Measurements from ENCODE around the gene SLC26A8.
"Not testable (repeated sequence)": the region's sequence is repeated elsewhere in the genome, so short reads cannot be mapped to it uniquely, and the experiment has no call there.

The SLC26A8 gene

DNA sequence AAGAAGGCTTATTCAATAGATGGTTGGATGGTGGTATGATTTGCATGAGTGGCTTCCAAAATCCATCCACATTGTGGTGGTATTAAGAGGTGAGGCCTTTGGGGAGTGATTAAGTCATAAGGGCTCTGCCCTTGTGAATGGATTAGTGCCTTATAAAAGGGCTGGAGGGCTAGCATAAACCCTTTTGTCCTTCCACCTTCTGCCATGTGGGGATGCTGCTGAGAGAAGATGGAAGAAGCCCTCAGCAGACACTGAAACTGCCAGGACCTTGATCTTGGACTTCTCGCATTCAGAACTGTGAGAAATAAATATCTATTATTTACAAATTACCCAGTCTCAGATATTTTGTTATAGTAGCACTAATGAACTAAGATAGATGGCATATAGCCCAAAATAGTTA lies 75.7 kb downstream of the SLC26A8 start:
- no peak for DNase-seq (ENCODE audit: low read depth)
- TF ChIP-seq, protein P1, sequence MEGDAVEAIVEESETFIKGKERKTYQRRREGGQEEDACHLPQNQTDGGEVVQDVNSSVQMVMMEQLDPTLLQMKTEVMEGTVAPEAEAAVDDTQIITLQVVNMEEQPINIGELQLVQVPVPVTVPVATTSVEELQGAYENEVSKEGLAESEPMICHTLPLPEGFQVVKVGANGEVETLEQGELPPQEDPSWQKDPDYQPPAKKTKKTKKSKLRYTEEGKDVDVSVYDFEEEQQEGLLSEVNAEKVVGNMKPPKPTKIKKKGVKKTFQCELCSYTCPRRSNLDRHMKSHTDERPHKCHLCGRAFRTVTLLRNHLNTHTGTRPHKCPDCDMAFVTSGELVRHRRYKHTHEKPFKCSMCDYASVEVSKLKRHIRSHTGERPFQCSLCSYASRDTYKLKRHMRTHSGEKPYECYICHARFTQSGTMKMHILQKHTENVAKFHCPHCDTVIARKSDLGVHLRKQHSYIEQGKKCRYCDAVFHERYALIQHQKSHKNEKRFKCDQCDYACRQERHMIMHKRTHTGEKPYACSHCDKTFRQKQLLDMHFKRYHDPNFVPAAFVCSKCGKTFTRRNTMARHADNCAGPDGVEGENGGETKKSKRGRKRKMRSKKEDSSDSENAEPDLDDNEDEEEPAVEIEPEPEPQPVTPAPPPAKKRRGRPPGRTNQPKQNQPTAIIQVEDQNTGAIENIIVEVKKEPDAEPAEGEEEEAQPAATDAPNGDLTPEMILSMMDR (IDR thresholded peaks at IDR 0.05; ENCODE audit: low read depth, low read length, missing control alignments) = peak; percentile 33
- no peak overlapping the region for H3K4me3 ChIP-seq (ENCODE audit: low read depth, low read length)
- in situ Hi-C loops (cut with HindIII; ENCODE audit: low sequenced_read_pairs) = no loop called here

DNA sequence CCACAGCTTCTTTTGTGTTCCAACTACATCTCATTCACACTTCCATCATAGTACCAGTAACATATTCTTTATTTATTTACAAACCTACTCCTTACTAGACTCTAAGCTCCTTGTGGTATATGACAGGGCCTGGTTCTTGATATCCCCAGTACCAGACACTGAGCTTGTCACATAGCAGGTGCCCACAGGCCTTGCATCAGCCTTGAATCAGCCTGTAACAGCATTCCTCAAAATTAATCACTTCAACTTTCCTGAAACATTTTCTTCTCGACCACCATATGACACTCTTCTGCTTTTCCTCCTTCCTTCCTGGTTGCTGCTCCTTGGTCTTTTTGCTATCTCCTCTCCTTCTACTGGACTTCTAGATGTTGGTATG lies 78.8 kb downstream of the SLC26A8 start:
- no peak for DNase-seq (ENCODE audit: low read depth)
- H3K4me3 ChIP-seq (ENCODE audit: low read depth, low read length) = no peak overlapping the region
- in situ Hi-C loops (cut with HindIII; ENCODE audit: low sequenced_read_pairs) = no loop called here
- TF ChIP-seq, protein P1 (IDR thresholded peaks at IDR 0.05; ENCODE audit: low read depth, low read length, missing control alignments) = no peak

DNA sequence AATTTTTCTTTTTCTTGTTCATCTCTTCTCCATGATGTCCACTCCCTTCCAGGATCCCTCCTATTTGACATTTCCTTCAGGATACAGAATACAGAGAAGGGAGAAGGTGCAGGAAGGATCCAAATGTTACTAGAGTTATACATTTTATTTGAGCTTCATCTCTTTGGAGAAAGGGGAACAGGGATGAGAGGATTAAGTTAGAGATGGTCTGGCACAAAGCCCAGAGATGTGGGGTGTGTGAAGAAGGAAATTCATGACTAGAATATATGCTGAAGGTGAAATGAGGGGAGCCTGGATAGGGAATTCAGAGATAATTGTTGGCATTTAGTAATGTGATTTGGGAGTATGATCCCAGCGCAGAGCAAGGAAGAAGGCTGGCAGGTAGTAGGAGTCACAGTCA lies 81.1 kb downstream of the SLC26A8 start:
- H3K4me3 ChIP-seq (ENCODE audit: low read depth, low read length) = no peak overlapping the region
- in situ Hi-C loops (cut with HindIII; ENCODE audit: low sequenced_read_pairs) = no loop called here
- DNase-seq (ENCODE audit: low read depth) = no peak
- TF ChIP-seq, protein P1 (IDR thresholded peaks at IDR 0.05; ENCODE audit: low read depth, low read length, missing control alignments) = no peak

DNA sequence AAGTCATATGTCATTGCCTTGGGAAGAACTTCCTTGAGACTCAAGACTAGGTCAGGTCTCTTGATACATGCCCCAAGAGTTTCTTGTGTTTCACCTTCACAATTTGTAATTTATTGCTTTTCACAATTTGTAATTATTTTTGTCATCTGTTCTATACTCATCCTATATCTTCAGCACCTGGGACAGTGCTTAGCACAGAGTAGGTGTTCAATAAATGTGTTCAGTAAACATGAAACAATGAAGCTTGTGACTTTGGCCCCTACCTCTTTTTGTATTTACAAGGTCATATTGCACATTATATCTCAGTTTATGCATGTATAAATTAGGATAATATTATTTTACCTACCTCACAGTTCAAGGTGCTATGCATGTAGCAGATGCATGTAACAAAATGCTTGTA lies 82.1 kb downstream of the SLC26A8 start:
- in situ Hi-C loops (cut with HindIII; ENCODE audit: low sequenced_read_pairs) = no loop called here

DNA sequence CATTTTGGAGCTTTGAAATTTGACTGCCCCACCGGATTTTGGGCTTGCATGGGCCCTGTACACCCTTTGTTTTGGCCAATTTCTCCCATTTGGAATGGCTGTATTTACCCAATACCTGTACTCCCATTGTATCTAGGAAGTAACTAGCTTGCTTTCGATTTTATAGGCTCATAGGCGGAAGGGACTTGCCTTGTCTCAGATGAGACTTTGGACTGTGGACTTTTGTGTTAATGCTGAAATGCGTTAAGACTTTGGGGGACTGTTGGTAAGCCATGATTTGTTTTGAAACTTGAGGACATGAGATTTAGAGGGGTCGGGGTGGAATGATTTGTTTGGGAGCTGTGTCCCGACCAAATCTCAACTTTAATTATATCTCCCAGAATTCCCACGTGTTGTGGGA lies 83.3 kb downstream of the SLC26A8 start:
- H3K4me3 ChIP-seq (ENCODE audit: low read depth, low read length); DNase-seq (ENCODE audit: low read depth); in situ Hi-C loops (cut with HindIII; ENCODE audit: low sequenced_read_pairs): not testable (repeated sequence)

More for the DNA sequence above, 82.1 kb downstream of the SLC26A8 start:
- no peak overlapping the region for H3K4me3 ChIP-seq (ENCODE audit: low read depth, low read length)
- TF ChIP-seq, protein P1 (IDR thresholded peaks at IDR 0.05; ENCODE audit: low read depth, low read length, missing control alignments) = no peak
- DNase-seq (ENCODE audit: low read depth) = no peak

DNA sequence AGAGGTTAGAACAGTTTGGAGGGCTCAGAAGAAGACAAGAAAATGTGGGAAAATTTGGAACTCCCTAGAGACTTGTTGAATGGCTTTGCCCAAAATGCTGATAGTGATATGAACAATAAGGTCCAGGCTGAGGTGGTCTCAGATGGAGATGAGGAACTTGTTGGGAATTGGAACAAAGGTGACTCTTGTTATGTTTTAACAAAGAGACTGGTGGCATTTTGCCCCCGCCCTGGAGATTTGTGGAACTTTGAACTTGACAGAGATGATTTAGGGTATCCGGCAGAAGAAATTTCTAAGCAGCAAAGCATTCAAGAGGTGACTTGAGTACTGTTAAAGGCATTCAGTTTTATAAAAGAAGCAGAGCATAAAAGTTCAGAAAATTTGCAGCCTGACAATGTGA lies 84.4 kb downstream of the SLC26A8 start:
- H3K4me3 ChIP-seq (ENCODE audit: low read depth, low read length); DNase-seq (ENCODE audit: low read depth); in situ Hi-C loops (cut with HindIII; ENCODE audit: low sequenced_read_pairs): not testable (repeated sequence)

DNA sequence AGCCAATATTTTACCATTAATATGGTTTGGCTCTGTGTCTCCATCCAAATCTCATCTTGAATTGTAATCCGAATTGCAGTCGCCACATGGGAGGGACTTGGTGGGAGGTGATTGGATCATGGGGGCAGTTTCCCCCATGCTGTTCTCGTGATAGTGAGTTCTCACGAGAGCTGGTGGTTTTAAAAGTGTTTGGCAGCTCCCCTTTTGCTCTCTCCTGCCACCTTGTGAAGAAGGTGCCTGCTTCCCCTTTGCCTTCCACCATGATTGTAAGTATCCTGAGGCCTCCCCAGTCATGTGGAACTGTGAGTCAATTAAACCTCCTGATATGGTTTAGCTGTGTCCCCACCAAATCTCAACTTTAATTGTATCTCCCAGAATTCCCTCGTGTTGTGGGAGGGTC lies 85.2 kb downstream of the SLC26A8 start:
- in situ Hi-C loops (cut with HindIII; ENCODE audit: low sequenced_read_pairs); DNase-seq (ENCODE audit: low read depth); H3K4me3 ChIP-seq (ENCODE audit: low read depth, low read length): not testable (repeated sequence)

DNA sequence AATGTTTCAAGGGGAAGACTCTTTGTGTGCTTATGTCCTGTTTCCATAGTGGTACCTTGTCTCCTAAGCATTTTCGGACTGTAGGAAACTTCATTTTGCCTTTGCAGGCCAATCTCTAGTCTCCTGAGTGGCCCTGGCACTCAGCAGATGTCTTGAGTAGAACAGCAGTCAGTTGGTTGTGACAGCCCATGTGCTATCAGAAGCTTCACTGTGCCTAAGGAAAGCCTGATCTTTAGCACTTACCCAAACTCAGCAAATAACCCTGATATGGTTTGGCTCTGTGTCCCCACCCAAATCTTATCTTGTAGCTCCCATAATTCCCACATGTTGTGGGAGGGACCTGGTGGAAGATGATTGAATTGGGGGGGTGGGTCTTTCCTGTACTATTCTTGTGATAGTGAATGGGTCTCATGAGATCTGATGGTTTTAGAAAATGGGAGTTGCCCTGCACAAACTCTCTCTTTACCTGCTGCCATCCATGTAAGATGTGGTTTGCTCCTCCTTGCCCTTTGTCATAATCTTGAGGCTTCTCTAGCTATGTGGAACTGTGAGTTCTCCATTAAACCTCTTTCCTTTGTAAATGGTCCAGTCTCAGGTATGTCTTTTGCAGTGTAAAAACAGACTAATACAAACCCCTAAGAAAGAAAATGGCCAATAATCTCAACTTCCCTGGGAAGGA lies 87.6 kb downstream of the SLC26A8 start:
- DNase-seq (ENCODE audit: low read depth) = no peak
- TF ChIP-seq, protein P1 (IDR thresholded peaks at IDR 0.05; ENCODE audit: low read depth, low read length, missing control alignments) = no peak
- H3K4me3 ChIP-seq (ENCODE audit: low read depth, low read length) = no peak overlapping the region
- in situ Hi-C loops (cut with HindIII; ENCODE audit: low sequenced_read_pairs) = no loop called here

All from astrocyte of the cerebellum (primary cell).